Gastroesophageal sphincter (tissue), 4 donors: ENCODE data around the gene FAM50A. TPM values are rescaled to one million over a fixed set of nuclear protein-coding genes. Genes with fewer than 3 reads are reported as not detected.
A peak's percentile ranks its signal among the peaks of the same experiment; 100 is the strongest.

Experiments used
- ATAC-seq: fragments of 150-250 bp; one replicate; pipeline ENCODE4 v1.9.1; 2016; ENCODE audit warnings: mild to moderate bottlenecking, moderate library complexity
- H3K27ac ChIP-seq, 4 donors: fragments of 200-600 bp; sonication (generic) in 3 of 4; 1 replicate in 3 of 4; 2 replicates in 1 of 4; pipeline ENCODE4 v1.5.1; 2016 to 2019
- H3K27me3 ChIP-seq: fragments of 200-600 bp; sonication (generic); one replicate; pipeline ENCODE4 v1.5.1; 2019
- H3K36me3 ChIP-seq, 2 donors: fragments of 200-600 bp; sonication (generic); one replicate each; pipeline ENCODE4 v1.5.1; 2019; ENCODE audit warnings: control low read depth in 1 of 2
- H3K4me1 ChIP-seq, 3 donors: fragments of 200-600 bp; sonication (generic); 1 replicate in 2 of 3; 2 replicates in 1 of 3; pipeline ENCODE4 v1.5.1; 2016 to 2019; ENCODE audit warnings: control low read depth in 2 of 3
- H3K4me3 ChIP-seq, 2 donors: fragments of 200-600 bp; sonication (generic); one replicate each; pipeline ENCODE4 v1.5.1; 2019; ENCODE audit warnings: mild to moderate bottlenecking in 1 of 2, moderate library complexity in 1 of 2
- H3K9me3 ChIP-seq, 3 donors: fragments of 200-600 bp; sonication (generic); one replicate each; pipeline ENCODE4 v1.5.1; 2017 to 2019; ENCODE audit warnings: control low read depth in 2 of 3
- CTCF ChIP-seq, 4 experiments: fragments of 200-600 bp in 2 of 4; fragments of 450-650 bp in 2 of 4; sonication (generic) in 1 of 4; IDR thresholded peaks; one replicate each; pipeline ENCODE4 v1.5.1; 2017 to 2019; ENCODE audit warnings: antibody characterized with exemption in 4 of 4, mild to moderate bottlenecking in 2 of 4, moderate library complexity in 2 of 4
- EP300 ChIP-seq: sonication (generic); formaldehyde crosslinking; IDR thresholded peaks from one replicate; pipeline ENCODE4 v1.6.1; 2017; ENCODE audit warnings: antibody characterized with exemption, mild to moderate bottlenecking
- POLR2A ChIP-seq, 2 donors: fragments of 450-650 bp; IDR thresholded peaks; one replicate each; pipeline ENCODE4 v1.6.1; 2017; ENCODE audit warnings: antibody characterized with exemption in 2 of 2, mild to moderate bottlenecking in 2 of 2, moderate library complexity in 1 of 2
- POLR2AphosphoS5 ChIP-seq: sonication (generic); formaldehyde crosslinking; IDR thresholded peaks from one replicate; pipeline ENCODE4 v1.6.1; 2017; ENCODE audit warnings: antibody characterized with exemption
- WGBS, 2 donors: methylation state at CpG; one replicate each; pipeline ENCODE4 v1.1.5; 2018; ENCODE audit warnings: low coverage in 1 of 2; 5-methylcytosine and 5-hydroxymethylcytosine counted together
- total RNA-seq, 4 donors: library from RNA; depleted of rRNA; stranded (reverse); fragments of >200 nt; gene quantifications; one replicate each; pipeline ENCODE4 v1.1.0, GENCODE V29; 2016

FAM50A gene
- total RNA-seq, 4 donors from 2014 or later = 49.8 to 58.2 (median 53.4) TPM

GRCh38 chrX:154484255-154485149 lies 40.6 kb downstream of the FAM50A start:
- H3K36me3 ChIP-seq = peaks cover 0 to 25% of the 10 kb centered on the region in 2 donors
- H3K27me3 ChIP-seq = no peaks in the 10 kb centered on the region
- TF ChIP-seq POLR2AphosphoS5 (no peak), CTCF (IDR thresholded peaks at IDR 0.05) (no peak), POLR2A (IDR thresholded peaks at IDR 0.05) (no peak), EP300 (no peak)
- no peaks in the 10 kb centered on the region for H3K9me3 ChIP-seq
- H3K4me1 ChIP-seq = peaks cover 0 to 48% (median 4%) of the 10 kb centered on the region in 3 donors
- WGBS, 2 donors = 80% methylated on average over 2 of the region's 16 CpGs; no CpG with 5 or more reads in 1 of the 2 donors
- peak overlapping the region in 3 of 4 donors; percentile 7 to 90 (median 84) for H3K27ac ChIP-seq
- no peak for ATAC-seq
- H3K4me3 ChIP-seq = no peak overlapping the region

- peaks cover 0 to 50% (median 4%) of the 10 kb centered on the region in 3 donors for H3K4me1 ChIP-seq
- 60% methylated on average over 1 of the region's 35 CpGs; no CpG with 5 or more reads in 1 of the 2 donors for WGBS, 2 donors
- no peaks in the 10 kb centered on the region for H3K9me3 ChIP-seq
- peaks cover 0 to 25% of the 10 kb centered on the region in 2 donors for H3K36me3 ChIP-seq
- TF ChIP-seq EP300 (no peak), POLR2A (IDR thresholded peaks at IDR 0.05) (no peak), POLR2AphosphoS5 (no peak), CTCF (IDR thresholded peaks at IDR 0.05) (no peak)
- no peak for ATAC-seq
- H3K4me3 ChIP-seq = peak overlapping the region; percentile 73 to 93
- peak overlapping the region; percentile 84 to 90 (median 90) for H3K27ac ChIP-seq
- H3K27me3 ChIP-seq = no peaks in the 10 kb centered on the region
Observed at GRCh38 chrX:154485150-154486051, 41.5 kb downstream of the FAM50A start.

GRCh38 chrX:154486052-154486395 lies 42.1 kb downstream of the FAM50A start:
- no peaks in the 10 kb centered on the region for H3K27me3 ChIP-seq
- no peak for ATAC-seq
- peaks cover 0 to 51% (median 4%) of the 10 kb centered on the region in 3 donors for H3K4me1 ChIP-seq
- no CpG with 5 or more reads among the region's 35 CpGs for WGBS, 2 donors
- H3K36me3 ChIP-seq = peaks cover 0 to 25% of the 10 kb centered on the region in 2 donors
- peak overlapping the region; percentile 73 to 93 for H3K4me3 ChIP-seq
- TF ChIP-seq POLR2AphosphoS5 (no peak), POLR2A (IDR thresholded peaks at IDR 0.05) (no peak), EP300 (no peak), CTCF (IDR thresholded peaks at IDR 0.05) (no peak)
- peak overlapping the region; percentile 84 to 90 (median 90) for H3K27ac ChIP-seq
- H3K9me3 ChIP-seq = no peaks in the 10 kb centered on the region

GRCh38 chrX:154486396-154487207 lies 42.7 kb downstream of the FAM50A start, which contains the start of gene UBL4A:
UBL4A (minus strand) TSS chrX:154486615; CDS start chrX:154486584, 31 bp downstream.
- Histone ChIP-seq H3K27me3 (no peaks in the 10 kb centered on the region), H3K4me3 (peak within 1 kb of the TSS; percentile 73 to 93), H3K9me3 (no peaks in the 10 kb centered on the region), H3K36me3 (peaks cover 0 to 25% of the 10 kb centered on the region in 2 donors), H3K4me1 (peaks cover 0 to 55% (median 4%) of the 10 kb centered on the region in 3 donors), H3K27ac (peak within 1 kb of the TSS; percentile 84 to 90 (median 90))
- peak; percentile 46 for ATAC-seq
- TF ChIP-seq EP300 = no peak
- TF ChIP-seq POLR2A (IDR thresholded peaks at IDR 0.05) = peak; percentile 35 to 48
- TF ChIP-seq POLR2AphosphoS5 = peak; percentile 12
- WGBS, 2 donors = 0% methylated on average over 2 of the region's 95 CpGs; no CpG with 5 or more reads in 1 of the 2 donors
